SHP77 treated with DMSO at 0.1 percent for 48 hours (cell line): ENCODE results near the gene PDZD7.

ENCODE experiments used
- DNase-seq: peaks from one replicate; lab custom pipeline; 2025; lab: John Stamatoyannopoulos, UW

PDZD7 gene

GRCh38 chr10:101018118-101018599 is 12.8 kb downstream of the PDZD7 start:
- DNase-seq, result no peak

- DNase-seq, result no peak
Measured at GRCh38 chr10:101016814-101017213, 14.1 kb downstream of the PDZD7 start.

- no peak for DNase-seq
Measured at GRCh38 chr10:101015582-101015973, 15.4 kb downstream of the PDZD7 start.

DNA sequence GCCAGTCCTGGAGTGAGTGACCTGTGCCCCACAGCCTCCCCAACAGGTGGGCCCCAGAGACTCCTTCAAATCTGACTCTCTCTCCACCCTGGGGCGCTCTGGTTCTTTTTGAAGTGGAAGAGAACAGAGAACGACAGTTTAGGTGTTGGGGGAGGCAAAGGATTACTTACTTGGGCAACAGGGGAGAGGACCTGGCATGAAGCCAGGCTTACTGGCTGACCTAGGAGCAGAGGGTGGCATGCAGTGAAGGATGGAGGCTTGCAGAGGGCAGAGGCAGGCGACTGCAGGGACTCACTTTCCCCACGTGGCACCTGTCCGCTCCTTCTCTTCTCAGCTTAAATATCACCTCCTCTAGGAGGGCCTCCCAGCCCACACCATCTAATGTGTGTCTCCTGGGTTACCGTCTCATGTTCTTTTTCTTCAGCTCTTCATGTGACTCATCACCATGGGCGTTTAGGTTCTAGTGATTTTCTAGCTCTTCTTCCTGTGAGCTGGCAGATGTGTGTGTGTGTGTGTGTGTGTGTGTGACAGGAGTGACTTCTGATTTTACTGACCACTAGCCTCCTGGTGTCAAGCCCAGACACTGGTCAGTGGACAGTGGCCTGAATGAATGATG is 15.9 kb downstream of the PDZD7 start:
- no peak for DNase-seq

- DNase-seq, result no peak
Measured at GRCh38 chr10:101014230-101014884, 16.6 kb downstream of the PDZD7 start.

- no peak for DNase-seq
Measured at GRCh38 chr10:101013365-101013825, 17.5 kb downstream of the PDZD7 start.

DNA sequence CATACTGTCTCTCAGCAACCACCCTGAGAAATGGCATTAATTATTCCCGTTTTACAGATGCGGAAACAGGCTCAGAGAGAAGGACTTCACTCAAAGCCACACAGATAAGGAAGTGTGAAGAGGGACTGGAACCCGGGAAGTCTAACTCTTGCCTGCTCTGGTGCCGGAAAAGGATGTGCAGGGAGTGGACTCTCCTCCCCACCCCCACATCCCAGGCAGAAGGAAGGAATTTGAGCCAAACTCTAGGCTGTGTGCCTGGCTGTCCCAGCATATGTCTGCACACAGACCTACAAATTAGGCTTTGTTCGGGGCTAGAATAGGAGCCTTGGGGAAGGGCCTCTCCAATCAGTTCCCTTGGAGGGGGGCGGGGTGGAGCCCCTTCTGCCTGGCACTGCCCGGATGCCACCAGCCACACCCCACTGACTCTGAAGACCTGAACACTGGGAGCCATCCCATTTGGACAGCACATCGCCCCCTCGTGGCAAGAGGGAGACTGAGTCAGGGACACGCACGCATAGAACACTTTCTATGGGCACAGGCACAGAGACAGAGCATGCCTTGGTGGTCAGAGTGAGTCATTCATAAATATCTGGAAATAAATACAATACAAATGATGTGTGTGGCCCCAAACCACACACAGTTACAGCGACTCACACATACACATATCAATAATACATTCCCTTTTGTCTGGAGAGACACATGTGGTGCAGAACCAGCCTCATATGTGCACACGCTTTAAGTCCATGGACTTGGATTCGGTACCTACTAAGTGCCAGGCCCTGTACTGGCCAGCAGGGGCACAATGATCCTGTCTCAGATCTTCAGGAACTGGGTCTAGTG is 18.2 kb downstream of the PDZD7 start:
- DNase-seq, result peak; percentile 86

- DNase-seq, result no peak
Measured at GRCh38 chr10:101011517-101012423, 19.2 kb downstream of the PDZD7 start.

GRCh38 chr10:101010329-101010728 is 20.6 kb downstream of the PDZD7 start:
- DNase-seq, result no peak

DNA sequence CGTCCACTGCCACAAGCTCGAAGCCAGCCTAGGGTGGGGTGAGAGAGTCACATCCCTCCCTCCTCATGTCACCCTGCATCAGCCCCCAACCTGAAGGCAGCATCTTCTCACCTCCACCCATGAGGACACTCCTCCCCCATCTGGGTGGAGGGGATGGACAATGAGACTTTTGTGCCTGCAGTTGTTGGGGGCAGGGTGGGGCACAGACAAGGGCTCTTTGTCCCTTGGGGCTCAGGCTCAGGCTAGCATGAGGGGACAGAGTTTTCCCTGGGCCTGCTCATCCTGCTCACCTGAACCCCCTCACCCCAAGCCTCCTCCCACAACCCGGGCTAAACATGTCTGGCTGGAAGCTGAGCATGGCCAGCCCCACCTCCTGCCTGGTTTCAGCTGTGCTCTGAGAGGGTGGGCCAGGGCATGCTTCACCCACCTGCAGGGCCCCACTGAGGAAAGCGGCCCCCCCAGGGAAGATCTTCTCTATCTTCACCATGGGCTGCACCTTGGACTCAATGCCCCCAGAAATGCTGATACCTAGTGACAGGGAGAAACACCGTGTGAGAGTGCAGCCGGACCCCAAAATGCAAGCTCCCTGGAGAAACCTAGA is 22.0 kb downstream of the PDZD7 start:
- no peak for DNase-seq

- no peak for DNase-seq
Measured at GRCh38 chr10:101007915-101008822, 22.8 kb downstream of the PDZD7 start.

- DNase-seq, result no peak
Measured at GRCh38 chr10:101007099-101007711, 23.7 kb downstream of the PDZD7 start.

DNA sequence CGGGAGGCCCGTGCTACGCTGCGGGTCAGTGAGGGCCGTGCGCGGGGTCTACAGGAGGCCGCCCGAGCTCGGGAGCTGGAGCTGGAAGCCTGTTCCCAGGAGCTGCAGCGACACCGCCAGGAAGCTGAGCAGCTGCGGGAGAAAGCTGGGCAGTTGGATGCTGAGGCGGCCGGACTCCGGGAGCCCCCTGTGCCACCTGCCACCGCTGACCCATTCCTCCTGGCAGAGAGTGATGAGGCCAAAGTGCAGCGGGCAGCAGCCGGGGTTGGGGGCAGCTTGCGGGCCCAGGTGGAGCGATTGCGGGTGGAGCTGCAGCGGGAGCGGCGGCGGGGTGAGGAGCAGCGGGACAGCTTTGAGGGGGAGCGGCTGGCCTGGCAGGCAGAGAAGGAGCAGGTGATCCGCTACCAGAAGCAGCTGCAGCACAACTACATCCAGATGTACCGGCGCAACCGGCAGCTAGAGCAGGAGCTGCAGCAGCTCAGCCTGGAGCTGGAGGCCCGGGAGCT is 24.3 kb downstream of the PDZD7 start:
- DNase-seq, result peak; percentile 60

DNA sequence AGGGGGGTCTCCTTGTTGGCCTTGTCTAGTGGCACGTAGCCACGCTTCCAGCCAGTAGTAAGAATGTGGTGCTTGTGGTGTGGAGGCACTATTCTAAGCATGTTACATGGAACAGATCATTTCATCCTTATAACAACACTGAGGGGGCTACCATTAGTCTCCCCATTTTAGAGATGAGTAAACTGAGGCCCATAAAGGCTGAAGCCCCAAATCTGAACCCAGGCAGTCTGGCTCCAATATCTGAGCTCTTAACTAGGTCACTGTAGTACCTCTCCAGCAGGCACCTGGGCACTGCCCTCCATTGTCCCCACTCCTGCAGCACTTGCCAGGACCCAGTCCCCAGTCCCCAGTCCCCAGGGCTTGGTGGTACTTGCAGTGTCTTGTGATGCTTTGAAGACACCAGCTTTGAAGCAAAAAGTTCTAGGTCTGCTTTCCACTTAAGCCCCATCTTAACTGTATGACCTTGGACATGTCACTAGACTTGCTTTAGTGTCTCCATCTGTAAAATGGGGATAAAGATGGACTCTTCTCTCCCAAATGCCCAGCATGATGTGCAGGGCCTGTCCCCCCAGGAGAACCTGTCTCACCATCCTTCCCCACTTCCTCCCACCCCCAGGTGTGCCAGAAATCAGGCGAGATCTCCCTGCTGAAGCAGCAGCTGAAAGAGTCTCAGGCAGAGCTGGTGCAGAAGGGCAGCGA is 24.9 kb downstream of the PDZD7 start:
- DNase-seq, result no peak

GRCh38 chr10:101005361-101005760 is 25.6 kb downstream of the PDZD7 start:
- DNase-seq, result no peak

GRCh38 chr10:101003639-101004206 is 27.2 kb downstream of the PDZD7 start:
- DNase-seq, result no peak

- DNase-seq, result no peak
Measured at GRCh38 chr10:101002456-101002855, 28.5 kb downstream of the PDZD7 start.

DNA sequence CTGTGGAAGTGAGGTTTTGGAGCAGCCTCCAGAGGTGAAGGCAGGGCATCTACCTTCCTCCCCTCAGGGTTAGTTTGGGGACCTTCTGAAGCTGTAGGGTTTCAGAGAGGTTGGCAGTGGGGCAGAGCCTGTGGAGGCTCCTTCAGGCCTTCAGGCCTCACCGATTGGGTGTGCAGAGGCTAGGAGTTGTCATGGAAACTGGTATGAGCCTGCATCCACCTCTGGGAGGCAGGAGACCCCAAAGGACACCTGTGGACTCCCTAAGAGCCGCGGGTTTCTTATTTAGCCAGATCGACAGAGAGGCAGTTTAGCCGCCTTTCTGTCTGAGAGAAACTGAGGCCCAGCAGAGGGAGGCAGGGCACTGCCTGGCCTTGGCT is 29.3 kb downstream of the PDZD7 start:
- no peak for DNase-seq
